ENCODE results near the gene GSTM4. TPM values are rescaled to one million over a fixed set of nuclear protein-coding genes. Genes with fewer than 3 reads are reported as not detected.

The GSTM4 gene
- polyA plus RNA-seq, 2 donors, result 22.9 to 26.4 TPM

GRCh38 chr1:109630081-109630897 lies 25.6 kb upstream of the GSTM4 start:
- no peaks in the 10 kb centered on the region for H3K9me3 ChIP-seq (ENCODE audit: control insufficient read depth in 2 of 2, insufficient read depth in 1 of 2, low read depth in 1 of 2, low read length in 1 of 2)
- no peak overlapping the region for H3K27ac ChIP-seq (ENCODE audit: low read depth in 2 of 2, low read length in 1 of 2)
- H3K4me1 ChIP-seq (ENCODE audit: control insufficient read depth in 2 of 2, insufficient read depth in 2 of 2, low read length in 1 of 2), result peaks cover 0 to 6% of the 10 kb centered on the region in 2 donors
- H3K27me3 ChIP-seq (ENCODE audit: control insufficient read depth in 1 of 2, insufficient read depth in 2 of 2, low read length in 2 of 2), result no peaks in the 10 kb centered on the region
- no peak overlapping the region for H3K4me3 ChIP-seq (ENCODE audit: low read depth in 1 of 2, low read length in 2 of 2)
- WGBS, 2 donors, result 82 to 83% methylated on average over 26 to 30 of the region's 30 CpGs
- H3K36me3 ChIP-seq (ENCODE audit: control insufficient read depth in 2 of 2, insufficient read depth in 2 of 2, low read length in 1 of 2), result peaks cover 3 to 48% of the 10 kb centered on the region in 2 donors

DNA sequence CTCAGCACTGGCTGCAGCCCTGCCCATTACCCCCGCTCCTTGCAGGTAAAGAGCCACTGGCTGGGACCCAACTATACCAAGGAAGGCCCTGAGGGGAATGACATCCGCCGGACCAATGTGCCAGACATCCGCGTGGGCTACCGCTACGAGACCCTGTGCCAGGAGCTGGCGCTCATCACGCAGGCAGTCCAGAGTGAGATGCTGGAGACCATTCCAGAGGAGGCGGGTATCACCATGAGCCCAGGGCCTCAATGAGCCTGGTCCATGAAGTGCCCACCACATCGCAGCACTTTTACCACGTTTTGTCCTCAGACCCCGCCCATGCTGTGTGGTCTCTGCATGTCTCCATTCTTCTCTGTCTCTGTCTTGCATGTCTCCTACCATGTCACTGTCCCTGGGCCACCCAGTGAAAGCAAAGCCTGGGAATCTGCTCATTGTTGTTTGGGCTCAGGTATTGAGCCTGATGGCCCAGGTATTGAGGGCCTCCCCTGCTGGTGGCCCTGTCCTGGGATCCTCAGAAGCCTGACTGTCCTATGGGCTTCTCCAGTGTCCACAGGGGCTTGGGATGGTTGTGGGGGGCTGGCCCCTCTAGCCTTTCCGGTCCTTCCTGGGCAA lies 24.9 kb upstream of the GSTM4 start:
- H3K4me3 ChIP-seq (ENCODE audit: low read depth in 1 of 2, low read length in 2 of 2), result no peak overlapping the region
- H3K4me1 ChIP-seq (ENCODE audit: control insufficient read depth in 2 of 2, insufficient read depth in 2 of 2, low read length in 1 of 2), result peaks cover 0 to 6% of the 10 kb centered on the region in 2 donors
- WGBS, 2 donors, result 90 to 91% methylated on average over 14 of the region's 14 CpGs
- peaks cover 3 to 48% of the 10 kb centered on the region in 2 donors for H3K36me3 ChIP-seq (ENCODE audit: control insufficient read depth in 2 of 2, insufficient read depth in 2 of 2, low read length in 1 of 2)
- H3K27me3 ChIP-seq (ENCODE audit: control insufficient read depth in 1 of 2, insufficient read depth in 2 of 2, low read length in 2 of 2), result no peaks in the 10 kb centered on the region
- H3K27ac ChIP-seq (ENCODE audit: low read depth in 2 of 2, low read length in 1 of 2), result no peak overlapping the region
- H3K9me3 ChIP-seq (ENCODE audit: control insufficient read depth in 2 of 2, insufficient read depth in 1 of 2, low read depth in 1 of 2, low read length in 1 of 2), result no peaks in the 10 kb centered on the region

DNA sequence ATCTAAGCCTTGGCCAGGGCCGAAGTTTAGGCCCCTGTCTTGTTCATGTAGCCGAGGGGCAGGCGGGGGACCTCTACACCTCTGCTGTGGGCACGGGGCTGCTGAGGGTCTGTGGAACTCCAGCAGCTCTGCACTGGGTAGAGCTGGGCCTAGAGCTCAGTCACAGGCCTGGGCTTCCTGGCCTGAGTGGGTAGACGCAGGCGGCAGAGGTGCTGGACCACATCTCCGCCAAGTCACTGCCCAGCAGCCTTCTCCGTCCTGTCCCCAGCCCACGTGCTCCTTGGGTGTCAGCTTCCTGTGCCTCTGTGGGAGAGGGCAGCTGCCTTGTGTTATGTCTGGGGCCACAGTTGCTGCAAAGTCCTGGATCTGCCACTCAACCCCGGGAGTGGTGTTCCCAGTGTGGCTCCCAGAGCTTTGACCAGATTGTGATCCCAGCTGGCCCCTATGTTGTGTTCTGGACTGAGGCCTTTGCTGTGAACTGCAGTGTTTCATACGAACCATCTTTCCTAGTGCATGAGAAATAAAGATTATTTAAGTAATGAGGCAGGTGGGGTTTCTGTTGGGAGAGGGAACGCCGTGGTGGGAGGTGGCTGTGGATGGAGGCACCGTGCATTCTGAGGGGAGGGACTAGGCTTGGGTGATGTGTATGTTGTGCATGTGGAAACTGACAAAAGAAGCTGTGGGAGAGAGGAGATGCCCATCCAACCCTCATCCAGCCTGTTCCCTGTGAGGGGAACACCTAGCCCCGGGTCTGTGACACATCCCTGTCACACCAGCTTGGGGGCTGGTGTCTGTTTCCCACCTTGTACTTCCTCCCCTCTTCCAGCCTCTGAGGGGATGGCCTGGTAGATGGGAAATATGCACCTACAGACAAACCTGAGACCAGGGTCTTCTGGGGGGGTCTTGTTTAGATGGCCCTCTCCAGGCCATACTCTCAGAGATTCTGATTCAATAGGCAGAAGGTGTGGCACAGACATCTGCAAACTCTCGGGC lies 24.1 kb upstream of the GSTM4 start:
- Histone ChIP-seq H3K27me3 (ENCODE audit: control insufficient read depth in 1 of 2, insufficient read depth in 2 of 2, low read length in 2 of 2) (no peaks in the 10 kb centered on the region), H3K27ac (ENCODE audit: low read depth in 2 of 2, low read length in 1 of 2) (no peak overlapping the region), H3K36me3 (ENCODE audit: control insufficient read depth in 2 of 2, insufficient read depth in 2 of 2, low read length in 1 of 2) (peaks cover 3 to 43% of the 10 kb centered on the region in 2 donors), H3K9me3 (ENCODE audit: control insufficient read depth in 2 of 2, insufficient read depth in 1 of 2, low read depth in 1 of 2, low read length in 1 of 2) (no peaks in the 10 kb centered on the region), H3K4me1 (ENCODE audit: control insufficient read depth in 2 of 2, insufficient read depth in 2 of 2, low read length in 1 of 2) (peaks cover 0 to 6% of the 10 kb centered on the region in 2 donors), H3K4me3 (ENCODE audit: low read depth in 1 of 2, low read length in 2 of 2) (no peak overlapping the region)
- 79 to 87% methylated on average over 16 of the region's 16 CpGs for WGBS, 2 donors

DNA sequence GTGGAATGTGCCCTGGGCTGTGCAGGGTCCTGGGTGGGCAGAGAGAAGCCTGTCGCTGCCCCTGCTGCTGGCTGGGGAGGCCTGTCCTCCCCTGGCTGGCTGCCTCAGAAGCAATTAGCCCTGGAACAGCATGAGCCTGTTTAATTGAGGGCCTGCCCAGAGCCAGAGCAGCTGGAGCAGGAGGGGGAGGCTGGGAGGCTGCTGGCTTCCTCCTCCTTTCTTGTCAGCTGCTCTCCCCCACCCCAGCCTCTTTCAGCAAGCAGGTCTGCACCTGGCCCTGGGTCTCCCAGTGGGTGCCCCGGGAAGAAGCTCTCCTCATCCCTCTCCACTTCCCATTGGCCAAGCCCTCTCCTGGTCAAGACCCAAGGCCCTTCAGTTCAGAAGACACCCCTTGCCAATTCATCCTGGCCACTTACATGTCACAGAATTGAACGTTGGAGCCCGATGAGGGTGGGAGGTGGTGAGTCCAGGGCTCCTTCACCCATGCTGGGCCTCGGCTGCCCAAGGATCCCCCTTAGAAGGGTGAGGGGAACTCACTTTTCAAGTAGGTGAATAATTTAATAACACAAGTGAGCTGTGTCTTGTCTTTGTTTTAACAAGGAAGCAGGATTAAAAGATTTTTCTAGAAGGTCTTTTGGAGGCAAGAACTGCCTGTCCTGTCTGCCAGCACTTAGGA lies 23.1 kb upstream of the GSTM4 start:
- Histone ChIP-seq H3K4me1 (ENCODE audit: control insufficient read depth in 2 of 2, insufficient read depth in 2 of 2, low read length in 1 of 2) (peaks cover 0 to 6% of the 10 kb centered on the region in 2 donors), H3K4me3 (ENCODE audit: low read depth in 1 of 2, low read length in 2 of 2) (no peak overlapping the region), H3K27me3 (ENCODE audit: control insufficient read depth in 1 of 2, insufficient read depth in 2 of 2, low read length in 2 of 2) (no peaks in the 10 kb centered on the region), H3K27ac (ENCODE audit: low read depth in 2 of 2, low read length in 1 of 2) (no peak overlapping the region), H3K36me3 (ENCODE audit: control insufficient read depth in 2 of 2, insufficient read depth in 2 of 2, low read length in 1 of 2) (peaks cover 3 to 34% of the 10 kb centered on the region in 2 donors), H3K9me3 (ENCODE audit: control insufficient read depth in 2 of 2, insufficient read depth in 1 of 2, low read depth in 1 of 2, low read length in 1 of 2) (no peaks in the 10 kb centered on the region)
- WGBS, 2 donors, result 41 to 52% methylated on average over 5 of the region's 5 CpGs

GRCh38 chr1:109634292-109634691 lies 21.6 kb upstream of the GSTM4 start:
- no peak overlapping the region for H3K27ac ChIP-seq (ENCODE audit: low read depth in 2 of 2, low read length in 1 of 2)
- peaks cover 0 to 6% of the 10 kb centered on the region in 2 donors for H3K4me1 ChIP-seq (ENCODE audit: control insufficient read depth in 2 of 2, insufficient read depth in 2 of 2, low read length in 1 of 2)
- WGBS, 2 donors, result 79 to 81% methylated on average over 6 of the region's 6 CpGs
- no peaks in the 10 kb centered on the region for H3K9me3 ChIP-seq (ENCODE audit: control insufficient read depth in 2 of 2, insufficient read depth in 1 of 2, low read depth in 1 of 2, low read length in 1 of 2)
- no peaks in the 10 kb centered on the region for H3K27me3 ChIP-seq (ENCODE audit: control insufficient read depth in 1 of 2, insufficient read depth in 2 of 2, low read length in 2 of 2)
- no peak overlapping the region for H3K4me3 ChIP-seq (ENCODE audit: low read depth in 1 of 2, low read length in 2 of 2)
- H3K36me3 ChIP-seq (ENCODE audit: control insufficient read depth in 2 of 2, insufficient read depth in 2 of 2, low read length in 1 of 2), result peaks cover 0 to 19% of the 10 kb centered on the region in 2 donors

DNA sequence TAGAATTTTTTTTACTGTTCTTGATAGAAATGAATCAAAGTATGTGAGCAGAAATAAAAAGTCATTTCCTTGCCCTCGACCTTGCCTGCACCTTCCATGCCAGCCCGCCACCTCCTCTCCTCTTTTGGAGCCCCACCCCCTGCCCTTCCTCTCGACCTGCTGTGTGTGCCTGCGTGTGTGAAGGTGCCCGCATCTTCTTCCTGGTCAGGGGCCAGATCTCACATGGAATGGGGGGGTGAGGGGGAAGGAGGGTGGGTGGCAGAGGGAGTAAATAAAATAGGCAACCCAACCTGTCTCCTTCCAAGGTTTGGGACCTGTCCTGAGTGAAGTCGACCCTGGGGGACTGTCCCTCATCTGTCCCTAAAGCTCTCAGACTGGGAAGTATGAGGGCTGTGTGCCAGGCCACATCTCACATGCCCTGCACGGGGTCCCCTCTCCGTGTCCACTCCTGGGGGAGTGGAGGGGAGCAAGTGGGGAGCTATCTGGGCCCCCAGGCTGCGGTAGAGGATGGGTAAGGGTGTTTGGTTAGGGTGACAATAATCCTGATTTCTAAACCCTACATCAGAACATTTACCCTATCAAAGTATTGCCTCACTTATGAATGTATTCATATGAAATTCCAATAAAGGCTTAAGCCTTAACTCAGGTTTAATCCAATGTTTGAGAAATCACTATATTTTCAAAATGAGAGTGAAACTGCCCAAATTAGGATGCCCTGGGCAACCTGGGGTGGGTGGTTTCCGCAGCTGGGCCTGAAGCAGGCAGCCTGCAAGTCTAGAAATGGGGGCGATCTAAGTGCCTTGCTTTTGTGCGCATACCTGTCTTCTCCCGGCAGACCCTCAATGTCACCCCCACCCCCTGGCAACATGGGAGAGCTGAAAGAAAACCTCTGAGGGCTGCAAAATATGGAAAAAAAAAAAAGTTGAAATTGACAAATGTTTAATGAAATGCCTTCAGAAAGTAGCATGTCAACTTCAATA lies 20.8 kb upstream of the GSTM4 start:
- Histone ChIP-seq H3K36me3 (ENCODE audit: control insufficient read depth in 2 of 2, insufficient read depth in 2 of 2, low read length in 1 of 2) (peaks cover 0 to 12% of the 10 kb centered on the region in 2 donors), H3K27me3 (ENCODE audit: control insufficient read depth in 1 of 2, insufficient read depth in 2 of 2, low read length in 2 of 2) (no peaks in the 10 kb centered on the region), H3K4me1 (ENCODE audit: control insufficient read depth in 2 of 2, insufficient read depth in 2 of 2, low read length in 1 of 2) (peaks cover 0 to 6% of the 10 kb centered on the region in 2 donors), H3K4me3 (ENCODE audit: low read depth in 1 of 2, low read length in 2 of 2) (no peak overlapping the region), H3K9me3 (ENCODE audit: control insufficient read depth in 2 of 2, insufficient read depth in 1 of 2, low read depth in 1 of 2, low read length in 1 of 2) (no peaks in the 10 kb centered on the region), H3K27ac (ENCODE audit: low read depth in 2 of 2, low read length in 1 of 2) (no peak overlapping the region)
- 63 to 65% methylated on average over 13 of the region's 13 CpGs for WGBS, 2 donors

DNA sequence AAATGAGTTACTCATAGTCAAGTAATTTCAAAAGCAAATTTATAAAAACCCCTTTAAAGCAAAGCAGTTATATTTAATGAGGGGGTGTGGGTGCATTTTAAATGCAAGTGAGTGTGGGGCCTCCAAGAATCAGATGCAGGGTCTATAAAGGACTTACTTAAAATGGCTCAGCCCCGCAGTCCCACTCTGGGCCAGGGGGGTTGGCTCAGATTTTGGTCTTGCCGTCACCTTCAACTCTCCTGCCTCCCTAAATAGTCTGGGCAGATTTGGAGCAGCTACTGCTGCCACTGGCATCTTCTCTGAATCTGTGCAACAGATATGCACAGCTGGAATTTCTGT lies 20.1 kb upstream of the GSTM4 start:
- Histone ChIP-seq H3K4me3 (ENCODE audit: low read depth in 1 of 2, low read length in 2 of 2) (no peak overlapping the region), H3K4me1 (ENCODE audit: control insufficient read depth in 2 of 2, insufficient read depth in 2 of 2, low read length in 1 of 2) (peaks cover 0 to 6% of the 10 kb centered on the region in 2 donors), H3K36me3 (ENCODE audit: control insufficient read depth in 2 of 2, insufficient read depth in 2 of 2, low read length in 1 of 2) (peaks cover 0 to 9% of the 10 kb centered on the region in 2 donors), H3K27ac (ENCODE audit: low read depth in 2 of 2, low read length in 1 of 2) (no peak overlapping the region), H3K27me3 (ENCODE audit: control insufficient read depth in 1 of 2, insufficient read depth in 2 of 2, low read length in 2 of 2) (no peaks in the 10 kb centered on the region), H3K9me3 (ENCODE audit: control insufficient read depth in 2 of 2, insufficient read depth in 1 of 2, low read depth in 1 of 2, low read length in 1 of 2) (no peaks in the 10 kb centered on the region)
- 69 to 83% methylated on average over 2 of the region's 2 CpGs for WGBS, 2 donors

DNA sequence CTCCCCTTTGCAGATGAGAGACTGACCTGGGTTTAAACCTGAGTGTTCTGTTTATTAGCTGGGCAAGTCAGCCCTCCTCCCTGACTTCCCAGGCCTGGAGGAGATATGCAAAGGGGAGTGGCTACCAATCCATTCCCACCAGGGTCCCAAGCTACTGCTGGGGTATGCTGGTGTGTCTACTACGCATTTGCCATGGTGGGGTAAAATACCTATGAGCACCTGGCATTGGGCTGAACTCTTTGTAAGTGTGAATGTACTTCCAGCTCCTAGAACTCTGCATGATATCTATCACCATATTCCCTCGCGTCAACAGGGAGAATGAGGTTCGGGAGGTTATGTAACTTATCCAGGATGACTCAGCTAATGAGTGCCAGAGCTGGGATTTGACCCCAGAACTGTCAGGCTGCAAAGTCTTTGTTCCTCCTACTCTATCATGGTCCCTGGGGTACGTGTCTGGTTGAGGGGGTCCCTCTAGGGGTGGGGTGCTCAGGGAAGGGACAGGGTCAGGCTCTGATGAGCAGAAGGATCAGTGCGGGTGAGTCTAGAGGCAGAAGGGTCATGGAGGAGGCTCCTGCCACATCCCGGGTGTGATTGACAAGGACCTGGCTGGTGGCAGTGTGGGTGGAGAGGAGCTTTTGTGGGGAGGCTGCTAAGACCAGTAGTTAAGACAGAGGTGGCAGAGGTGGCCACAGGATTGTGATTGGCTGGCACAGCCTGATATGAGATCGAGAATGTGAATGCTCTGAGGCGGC lies 19.5 kb upstream of the GSTM4 start:
- no peaks in the 10 kb centered on the region for H3K9me3 ChIP-seq (ENCODE audit: control insufficient read depth in 2 of 2, insufficient read depth in 1 of 2, low read depth in 1 of 2, low read length in 1 of 2)
- no peaks in the 10 kb centered on the region for H3K27me3 ChIP-seq (ENCODE audit: control insufficient read depth in 1 of 2, insufficient read depth in 2 of 2, low read length in 2 of 2)
- WGBS, 2 donors, result 38 to 40% methylated on average over 9 of the region's 9 CpGs
- H3K4me1 ChIP-seq (ENCODE audit: control insufficient read depth in 2 of 2, insufficient read depth in 2 of 2, low read length in 1 of 2), result peaks cover 0 to 6% of the 10 kb centered on the region in 2 donors
- no peak overlapping the region for H3K27ac ChIP-seq (ENCODE audit: low read depth in 2 of 2, low read length in 1 of 2)
- H3K36me3 ChIP-seq (ENCODE audit: control insufficient read depth in 2 of 2, insufficient read depth in 2 of 2, low read length in 1 of 2), result peaks cover 0 to 4% of the 10 kb centered on the region in 2 donors
- no peak overlapping the region for H3K4me3 ChIP-seq (ENCODE audit: low read depth in 1 of 2, low read length in 2 of 2)

All from esophagus (tissue), 2 donors.